Astrocyte (in vitro differentiated cells and primary cell): ENCODE results near the gene ZSCAN26.

ENCODE experiments used
- EZH2 ChIP-seq: IDR thresholded peaks from 2 replicates; pipeline ENCODE4 v1.6.1; 2012; ENCODE audit warnings: mild to moderate bottlenecking, low read length, inconsistent platforms; ENCODE audit not compliant: insufficient read depth
- TF ChIP-seq, protein P1 (sequence below): IDR thresholded peaks from 2 replicates; pipeline ENCODE4 v1.5.1; 2011; ENCODE audit warnings: low read depth, mild to moderate bottlenecking, inconsistent platforms, low read length, moderate library complexity; ENCODE audit not compliant: insufficient read depth

DNA sequence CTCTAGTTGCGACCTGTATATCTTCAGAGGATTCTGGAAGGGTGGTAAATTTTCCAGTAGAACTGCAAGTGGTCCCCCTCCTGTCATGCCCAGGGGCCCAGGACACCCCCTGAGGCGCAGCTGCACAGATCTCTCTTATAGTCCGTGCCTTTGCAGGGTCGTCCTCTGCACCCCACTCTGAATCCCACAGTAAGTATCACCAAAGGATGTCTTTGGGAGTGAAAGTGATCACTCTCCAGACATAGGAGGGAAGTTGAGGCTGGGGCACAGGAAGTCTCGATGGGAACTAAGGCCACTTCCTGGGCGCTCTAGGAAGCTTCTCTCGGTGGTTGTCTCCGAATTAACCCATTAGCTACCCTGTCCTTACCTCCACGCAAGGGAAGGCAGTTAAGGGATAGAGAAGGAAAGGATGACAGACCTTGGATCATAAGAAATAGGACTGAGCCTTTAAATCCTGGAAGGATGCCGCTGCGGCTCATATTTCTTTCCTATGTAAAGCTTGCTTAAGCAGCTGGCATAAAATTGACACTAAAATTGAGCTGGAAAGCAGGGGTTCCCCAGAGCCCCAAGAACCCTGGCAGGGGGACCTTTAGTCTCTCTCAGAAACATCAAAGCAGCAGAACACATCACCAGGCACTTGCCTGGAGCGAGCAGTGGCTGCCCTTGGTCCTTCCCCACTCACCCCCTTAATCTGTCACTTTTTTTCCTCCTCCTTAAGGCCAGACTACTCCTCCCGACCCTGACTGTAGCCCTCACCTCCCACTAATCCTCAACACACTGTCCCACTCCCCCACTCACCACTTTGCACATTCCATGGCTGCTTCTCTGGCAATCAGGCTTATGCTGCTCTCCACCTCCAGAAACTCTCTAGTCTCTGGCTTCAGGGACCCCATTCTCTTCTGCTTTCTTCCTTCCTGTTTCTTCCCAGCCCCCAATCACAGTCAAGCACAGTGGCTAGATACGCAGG, 14.7 kb upstream of the ZSCAN26 start, which contains the start of gene ZKSCAN4:
- TF ChIP-seq, protein P1, sequence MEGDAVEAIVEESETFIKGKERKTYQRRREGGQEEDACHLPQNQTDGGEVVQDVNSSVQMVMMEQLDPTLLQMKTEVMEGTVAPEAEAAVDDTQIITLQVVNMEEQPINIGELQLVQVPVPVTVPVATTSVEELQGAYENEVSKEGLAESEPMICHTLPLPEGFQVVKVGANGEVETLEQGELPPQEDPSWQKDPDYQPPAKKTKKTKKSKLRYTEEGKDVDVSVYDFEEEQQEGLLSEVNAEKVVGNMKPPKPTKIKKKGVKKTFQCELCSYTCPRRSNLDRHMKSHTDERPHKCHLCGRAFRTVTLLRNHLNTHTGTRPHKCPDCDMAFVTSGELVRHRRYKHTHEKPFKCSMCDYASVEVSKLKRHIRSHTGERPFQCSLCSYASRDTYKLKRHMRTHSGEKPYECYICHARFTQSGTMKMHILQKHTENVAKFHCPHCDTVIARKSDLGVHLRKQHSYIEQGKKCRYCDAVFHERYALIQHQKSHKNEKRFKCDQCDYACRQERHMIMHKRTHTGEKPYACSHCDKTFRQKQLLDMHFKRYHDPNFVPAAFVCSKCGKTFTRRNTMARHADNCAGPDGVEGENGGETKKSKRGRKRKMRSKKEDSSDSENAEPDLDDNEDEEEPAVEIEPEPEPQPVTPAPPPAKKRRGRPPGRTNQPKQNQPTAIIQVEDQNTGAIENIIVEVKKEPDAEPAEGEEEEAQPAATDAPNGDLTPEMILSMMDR: no peak
- TF ChIP-seq EZH2: no peak
